Loucy (cell line): Measurements from ENCODE around the gene TMEM233.

ENCODE experiments used
- CTCF ChIP-seq: fragments of 200-600 bp; sonication (generic); conservative IDR thresholded peaks from 2 replicates; pipeline ENCODE4 v1.5.1; 2014; ENCODE audit warnings: mild to moderate bottlenecking, antibody characterized with exemption, low read length
- EZH2phosphoT487 ChIP-seq: fragments of 200-600 bp; IDR thresholded peaks from 2 replicates; pipeline ENCODE4 v1.6.1; 2018; ENCODE audit warnings: antibody characterized with exemption, mild to moderate bottlenecking, moderate library complexity, borderline replicate concordance

DNA sequence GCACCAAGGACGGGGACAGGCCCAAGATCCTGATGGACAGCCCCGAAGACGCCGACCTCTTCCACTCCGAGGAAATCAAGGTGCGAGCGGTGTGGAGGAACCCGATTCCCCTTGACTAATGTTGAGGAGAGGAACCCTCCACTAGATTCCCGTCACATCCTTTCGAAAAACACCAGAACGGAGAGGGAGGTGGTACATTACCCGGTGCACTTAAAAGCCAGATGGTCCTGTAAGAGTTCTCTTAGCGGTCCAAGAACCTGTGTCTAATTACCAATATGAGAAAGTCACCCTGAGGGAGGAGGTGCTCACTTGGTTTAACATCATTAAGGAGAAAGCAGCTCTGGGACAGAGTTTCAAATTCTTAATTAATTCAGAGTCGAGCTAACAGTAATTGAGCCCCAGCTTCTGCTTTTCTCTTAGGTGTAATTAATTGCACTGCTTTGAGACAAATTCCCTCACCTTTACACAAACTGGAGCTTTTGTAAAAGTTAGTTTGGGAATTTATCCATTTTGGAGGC is 74.8 kb downstream of the TMEM233 start:
- TF ChIP-seq CTCF (no peak), EZH2phosphoT487 (no peak)
